KBM-7 (cell line): Measurements from ENCODE around the gene CEP152.
"Not testable (repeated sequence)": the region's sequence is repeated elsewhere in the genome, so short reads cannot be mapped to it uniquely, and the experiment has no call there.

Source experiments
- DNase-seq: peaks from one replicate; pipeline ENCODE4 v3.0.0-alpha.2; 2015
- in situ Hi-C: fragments of 300-500 bp; cut with MboI; formaldehyde crosslinking; loops from 2 replicates; pipeline ENCODE4 v1.14.3; 2020; ENCODE audit warnings: low sequenced_read_pairs, low pct_unique_long_range_greater_than_20kb, mixed read lengths

The CEP152 gene

GRCh38 chr15:48810414-48811324, at the start of gene CEP152:
TSS of gene CEP152 (minus strand) at chr15:48811069. CDS start at chr15:48805649, 5,420 bp downstream.
- in situ Hi-C loops, result no loop called here
- DNase-seq, result peak; percentile 99

- no peak for DNase-seq
- in situ Hi-C loops, result loop anchor here (25.0 kb wide), 1 partner anchor 1303 kb away; no protein-coding TSS in a partner anchor
These were observed 48.6 kb upstream of the CEP152 start for GRCh38 chr15:48859426-48859825.

GRCh38 chr15:48858401-48858800, 47.5 kb upstream of the CEP152 start:
- in situ Hi-C loops, result loop anchor here (25.0 kb wide), 1 partner anchor 1304 kb away; no protein-coding TSS in a partner anchor

GRCh38 chr15:48856942-48857341, 46.1 kb upstream of the CEP152 start:
- in situ Hi-C loops, result loop anchor here (25.0 kb wide), 1 partner anchor 1305 kb away; no protein-coding TSS in a partner anchor
- DNase-seq, result no peak

More at GRCh38 chr15:48858401-48858800, 47.5 kb upstream of the CEP152 start:
- DNase-seq, result peak; percentile 26

GRCh38 chr15:48855501-48856440, 44.9 kb upstream of the CEP152 start:
- in situ Hi-C loops, result loop anchor here (25.0 kb wide), 1 partner anchor 1307 kb away; no protein-coding TSS in a partner anchor
- DNase-seq, result peak; percentile 47

- DNase-seq, result not testable (repeated sequence)
- in situ Hi-C loops, result loop anchor here (25.0 kb wide), 1 partner anchor 1308 kb away; no protein-coding TSS in a partner anchor
These were observed 43.6 kb upstream of the CEP152 start for GRCh38 chr15:48854434-48854833.

- in situ Hi-C loops, result loop anchor here (25.0 kb wide), 1 partner anchor 1310 kb away; no protein-coding TSS in a partner anchor
- DNase-seq, result no peak
These were observed 41.1 kb upstream of the CEP152 start for GRCh38 chr15:48851956-48852355.

- in situ Hi-C loops, result loop anchor here (25.0 kb wide), 1 partner anchor 1312 kb away; no protein-coding TSS in a partner anchor
- no peak for DNase-seq
These were observed 39.8 kb upstream of the CEP152 start for GRCh38 chr15:48850648-48851047.

GRCh38 chr15:48845123-48845522, 34.3 kb upstream of the CEP152 start:
- no peak for DNase-seq
- in situ Hi-C loops, result loop anchor here (25.0 kb wide), 1 partner anchor 483 kb away; no protein-coding TSS in a partner anchor

- DNase-seq, result no peak
- in situ Hi-C loops, result loop anchor here (25.0 kb wide), 1 partner anchor 480 kb away; no protein-coding TSS in a partner anchor
These were observed 31.6 kb upstream of the CEP152 start for GRCh38 chr15:48842501-48842900.

- in situ Hi-C loops, result loop anchor here (25.0 kb wide), 1 partner anchor 472 kb away; no protein-coding TSS in a partner anchor
- no peak for DNase-seq
These were observed 23.9 kb upstream of the CEP152 start for GRCh38 chr15:48834756-48835155.

GRCh38 chr15:48833526-48834239, 22.8 kb upstream of the CEP152 start:
- in situ Hi-C loops, result loop anchor here (25.0 kb wide), 1 partner anchor 471 kb away; no protein-coding TSS in a partner anchor
- no peak for DNase-seq

GRCh38 chr15:48832648-48833047, 21.8 kb upstream of the CEP152 start:
- in situ Hi-C loops, result loop anchor here (25.0 kb wide), 1 partner anchor 470 kb away; no protein-coding TSS in a partner anchor
- no peak for DNase-seq

GRCh38 chr15:48828906-48829305, 18.0 kb upstream of the CEP152 start:
- in situ Hi-C loops, result loop anchor here (25.0 kb wide), 1 partner anchor 467 kb away; no protein-coding TSS in a partner anchor
- no peak for DNase-seq

- in situ Hi-C loops, result loop anchor here (25.0 kb wide), 1 partner anchor 466 kb away; no protein-coding TSS in a partner anchor
These were observed 17.6 kb upstream of the CEP152 start for GRCh38 chr15:48828471-48828870.

GRCh38 chr15:48825075-48825474, 14.2 kb upstream of the CEP152 start:
- DNase-seq, result no peak
- in situ Hi-C loops, result loop anchor here (25.0 kb wide), 1 partner anchor 463 kb away; no protein-coding TSS in a partner anchor

More at GRCh38 chr15:48828471-48828870, 17.6 kb upstream of the CEP152 start:
- no peak for DNase-seq

GRCh38 chr15:48823706-48824105, 12.8 kb upstream of the CEP152 start:
- no peak for DNase-seq
- in situ Hi-C loops, result no loop called here

- DNase-seq, result no peak
These were observed 12.4 kb upstream of the CEP152 start for GRCh38 chr15:48823237-48823636.

More at GRCh38 chr15:48823237-48823636, 12.4 kb upstream of the CEP152 start:
- in situ Hi-C loops, result no loop called here
